ENCODE measurements around the gene GRIK2. TPM values are rescaled to one million over a fixed set of nuclear protein-coding genes. Genes with fewer than 3 reads are reported as not detected.
A peak's percentile ranks its signal among the peaks of the same experiment; 100 is the strongest.

The GRIK2 gene
- total and polyA plus RNA-seq, 2 of the 4 experiments (the other 2 are of a cell fraction): 8.2 to 15.2 TPM

DNA sequence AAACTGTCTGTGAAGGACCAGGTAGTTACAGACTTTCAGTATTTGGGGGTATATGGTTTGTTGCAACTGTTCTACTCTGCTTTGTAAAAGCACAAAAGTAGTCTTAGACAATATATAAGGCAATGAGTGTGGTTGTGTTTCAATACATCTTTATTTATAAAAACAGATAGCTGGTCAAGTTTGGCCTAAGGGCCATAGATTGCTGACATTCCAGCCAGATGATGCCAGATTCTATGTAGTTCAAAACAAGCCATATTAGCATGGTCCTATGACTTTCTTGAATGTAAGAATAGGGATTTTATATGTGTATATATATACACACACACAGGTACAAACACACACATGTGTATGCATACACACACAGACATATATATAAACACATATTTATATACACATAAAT is 201.8 kb downstream of the GRIK2 start:
- H2AFZ ChIP-seq (replicated peaks; ENCODE audit: low read length, poor library complexity): no peak overlapping the region
- H3K4me2 ChIP-seq (ENCODE audit: low read depth, low read length): peak overlapping the region; percentile 66; the same call in 1 of the 2 replicates
- H3K4me1 ChIP-seq (ENCODE audit: control insufficient read depth, insufficient read depth, low read length): peaks cover 4% of the 10 kb centered on the region; the same call in 1 of the 2 replicates
- no peaks in the 10 kb centered on the region for H3K36me3 ChIP-seq (ENCODE audit: control insufficient read depth, insufficient read depth, low read length)
- in situ Hi-C loops (cut with MboI; ENCODE audit: low sequenced_read_pairs) (no loop called here), intact Hi-C loops (cut with micrococcal nuclease) (loop anchor here (5.0 kb wide), 1 partner anchor 127 kb away; no protein-coding TSS in a partner anchor), dilution Hi-C loops (cut with HindIII; ENCODE audit: low sequenced_read_pairs, unreplicated experiment) (no loop called here)
- peak overlapping the region; percentile 77 for H2BK20ac ChIP-seq (ENCODE audit: low read depth, low read length)
- peaks cover 0 to 4% of the 10 kb centered on the region in 2 experiments; a peak in 1 of 4 replicates for H3K79me1 ChIP-seq (ENCODE audit: low read depth in 1 of 2, low read length in 2 of 2)
- no peak overlapping the region for H3K4me3 ChIP-seq (ENCODE audit: insufficient read depth, low read depth, low read length)
- H4K91ac ChIP-seq (ENCODE audit: insufficient read depth, low read depth, low read length): peak overlapping the region; percentile 80
- ATAC-seq (ENCODE audit: low read depth) (peak; percentile 70), DNase-seq (peak; percentile 31)
- no peak overlapping the region for H2BK15ac ChIP-seq (ENCODE audit: low read depth, low read length)
- no peak overlapping the region for H3K23ac ChIP-seq (ENCODE audit: low read depth, low read length)
- TF ChIP-seq BHLHE40 (IDR thresholded peaks at IDR 0.05; ENCODE audit: low read depth, low read length) (no peak), CEBPB (IDR thresholded peaks at IDR 0.05; ENCODE audit: low read depth, low read length) (no peak), SMC3 (IDR thresholded peaks at IDR 0.05; ENCODE audit: low read depth, low read length) (no peak), POLR2A (IDR thresholded peaks at IDR 0.05; ENCODE audit: low read depth, low read length) (no peak), RCOR1 (IDR thresholded peaks at IDR 0.05; ENCODE audit: insufficient replicate concordance, low read length) (no peak), MXI1 (IDR thresholded peaks at IDR 0.05; ENCODE audit: borderline replicate concordance, low read depth, low read length) (no peak), MAFK (IDR thresholded peaks at IDR 0.05; ENCODE audit: low read depth, low read length) (no peak), RAD21 (IDR thresholded peaks at IDR 0.05; ENCODE audit: low read length) (no peak), NFE2L2 (IDR thresholded peaks at IDR 0.05; ENCODE audit: low read depth, low read length) (no peak), FOS (IDR thresholded peaks at IDR 0.05; ENCODE audit: low read depth, low read length) (no peak), RFX5 (IDR thresholded peaks at IDR 0.05; ENCODE audit: low read depth, low read length) (no peak), MAZ (IDR thresholded peaks at IDR 0.05; ENCODE audit: borderline replicate concordance, low read depth, low read length) (no peak)
- TF ChIP-seq, protein P1, sequence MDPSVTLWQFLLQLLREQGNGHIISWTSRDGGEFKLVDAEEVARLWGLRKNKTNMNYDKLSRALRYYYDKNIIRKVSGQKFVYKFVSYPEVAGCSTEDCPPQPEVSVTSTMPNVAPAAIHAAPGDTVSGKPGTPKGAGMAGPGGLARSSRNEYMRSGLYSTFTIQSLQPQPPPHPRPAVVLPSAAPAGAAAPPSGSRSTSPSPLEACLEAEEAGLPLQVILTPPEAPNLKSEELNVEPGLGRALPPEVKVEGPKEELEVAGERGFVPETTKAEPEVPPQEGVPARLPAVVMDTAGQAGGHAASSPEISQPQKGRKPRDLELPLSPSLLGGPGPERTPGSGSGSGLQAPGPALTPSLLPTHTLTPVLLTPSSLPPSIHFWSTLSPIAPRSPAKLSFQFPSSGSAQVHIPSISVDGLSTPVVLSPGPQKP (IDR thresholded peaks at IDR 0.05; ENCODE audit: borderline replicate concordance, low read depth, low read length): no peak
- TF ChIP-seq, protein P2, sequence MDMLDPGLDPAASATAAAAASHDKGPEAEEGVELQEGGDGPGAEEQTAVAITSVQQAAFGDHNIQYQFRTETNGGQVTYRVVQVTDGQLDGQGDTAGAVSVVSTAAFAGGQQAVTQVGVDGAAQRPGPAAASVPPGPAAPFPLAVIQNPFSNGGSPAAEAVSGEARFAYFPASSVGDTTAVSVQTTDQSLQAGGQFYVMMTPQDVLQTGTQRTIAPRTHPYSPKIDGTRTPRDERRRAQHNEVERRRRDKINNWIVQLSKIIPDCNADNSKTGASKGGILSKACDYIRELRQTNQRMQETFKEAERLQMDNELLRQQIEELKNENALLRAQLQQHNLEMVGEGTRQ (IDR thresholded peaks at IDR 0.05; ENCODE audit: low read depth, low read length): no peak
- TF ChIP-seq, protein P3, sequence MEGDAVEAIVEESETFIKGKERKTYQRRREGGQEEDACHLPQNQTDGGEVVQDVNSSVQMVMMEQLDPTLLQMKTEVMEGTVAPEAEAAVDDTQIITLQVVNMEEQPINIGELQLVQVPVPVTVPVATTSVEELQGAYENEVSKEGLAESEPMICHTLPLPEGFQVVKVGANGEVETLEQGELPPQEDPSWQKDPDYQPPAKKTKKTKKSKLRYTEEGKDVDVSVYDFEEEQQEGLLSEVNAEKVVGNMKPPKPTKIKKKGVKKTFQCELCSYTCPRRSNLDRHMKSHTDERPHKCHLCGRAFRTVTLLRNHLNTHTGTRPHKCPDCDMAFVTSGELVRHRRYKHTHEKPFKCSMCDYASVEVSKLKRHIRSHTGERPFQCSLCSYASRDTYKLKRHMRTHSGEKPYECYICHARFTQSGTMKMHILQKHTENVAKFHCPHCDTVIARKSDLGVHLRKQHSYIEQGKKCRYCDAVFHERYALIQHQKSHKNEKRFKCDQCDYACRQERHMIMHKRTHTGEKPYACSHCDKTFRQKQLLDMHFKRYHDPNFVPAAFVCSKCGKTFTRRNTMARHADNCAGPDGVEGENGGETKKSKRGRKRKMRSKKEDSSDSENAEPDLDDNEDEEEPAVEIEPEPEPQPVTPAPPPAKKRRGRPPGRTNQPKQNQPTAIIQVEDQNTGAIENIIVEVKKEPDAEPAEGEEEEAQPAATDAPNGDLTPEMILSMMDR (conservative IDR thresholded peaks at IDR 0.05; ENCODE audit: low read depth, low read length): no peak
- peak overlapping the region; percentile 37; the same call in 1 of the 2 replicates for H3K9ac ChIP-seq (ENCODE audit: low read depth, low read length)
- H4K8ac ChIP-seq (ENCODE audit: low read depth in 2 of 2, low read length in 2 of 2): no peak overlapping the region
- H3K27ac ChIP-seq (ENCODE audit: insufficient read depth, low read length): no peak overlapping the region
- peak overlapping the region; percentile 96; the same call in 1 of the 2 replicates for H3K18ac ChIP-seq (ENCODE audit: low read depth, low read length)
- ChIA-PET CTCF (no interaction called here), POLR2A (ENCODE audit: unreplicated experiment) (no interaction called here)
- H3K4ac ChIP-seq (ENCODE audit: low read depth, low read length): no peak overlapping the region
- H3K56ac ChIP-seq (ENCODE audit: extremely low read depth, insufficient read depth, low read length): no peak overlapping the region
- peak overlapping the region; percentile 76 for H2BK5ac ChIP-seq (ENCODE audit: low read depth, low read length, poor library complexity, severe bottlenecking)
- no peak overlapping the region for H2AK5ac ChIP-seq (ENCODE audit: low read depth, low read length)
- H3K27me3 ChIP-seq (ENCODE audit: control insufficient read depth, insufficient read depth, low read length): no peaks in the 10 kb centered on the region
- H2BK120ac ChIP-seq (ENCODE audit: low read depth, low read length): no peak overlapping the region
- H3K9me1 ChIP-seq (ENCODE audit: insufficient read depth, low read length): no peaks in the 10 kb centered on the region
- H3K9me3 ChIP-seq (ENCODE audit: control insufficient read depth, insufficient read depth, low read length): no peaks in the 10 kb centered on the region
- H2AK9ac ChIP-seq (replicated peaks; ENCODE audit: low read depth, low read length, poor library complexity): no peak overlapping the region
- 0 out of 2 replicates have a peak overlapping the region, but pooled peaks have one; percentile 69 for H3K14ac ChIP-seq (replicated peaks; ENCODE audit: low read depth, low read length)
- H4K5ac ChIP-seq (ENCODE audit: low read depth, low read length): peak overlapping the region; percentile 80; the same call in 1 of the 2 replicates
- no TSS peak for BruUV-seq (replicated peaks)
- H4K20me1 ChIP-seq (ENCODE audit: insufficient read depth, low read length): no peaks in the 10 kb centered on the region

Data from IMR-90 (cell line).